Measurements from ENCODE around the gene SPTLC2. TPM values are rescaled to one million over a fixed set of nuclear protein-coding genes. Genes with fewer than 3 reads are reported as not detected.
"Not testable (repeated sequence)": the region's sequence is repeated elsewhere in the genome, so short reads cannot be mapped to it uniquely, and the experiment has no call there.

SPTLC2 gene
- total RNA-seq, 1 donor: 48.4 TPM

DNA sequence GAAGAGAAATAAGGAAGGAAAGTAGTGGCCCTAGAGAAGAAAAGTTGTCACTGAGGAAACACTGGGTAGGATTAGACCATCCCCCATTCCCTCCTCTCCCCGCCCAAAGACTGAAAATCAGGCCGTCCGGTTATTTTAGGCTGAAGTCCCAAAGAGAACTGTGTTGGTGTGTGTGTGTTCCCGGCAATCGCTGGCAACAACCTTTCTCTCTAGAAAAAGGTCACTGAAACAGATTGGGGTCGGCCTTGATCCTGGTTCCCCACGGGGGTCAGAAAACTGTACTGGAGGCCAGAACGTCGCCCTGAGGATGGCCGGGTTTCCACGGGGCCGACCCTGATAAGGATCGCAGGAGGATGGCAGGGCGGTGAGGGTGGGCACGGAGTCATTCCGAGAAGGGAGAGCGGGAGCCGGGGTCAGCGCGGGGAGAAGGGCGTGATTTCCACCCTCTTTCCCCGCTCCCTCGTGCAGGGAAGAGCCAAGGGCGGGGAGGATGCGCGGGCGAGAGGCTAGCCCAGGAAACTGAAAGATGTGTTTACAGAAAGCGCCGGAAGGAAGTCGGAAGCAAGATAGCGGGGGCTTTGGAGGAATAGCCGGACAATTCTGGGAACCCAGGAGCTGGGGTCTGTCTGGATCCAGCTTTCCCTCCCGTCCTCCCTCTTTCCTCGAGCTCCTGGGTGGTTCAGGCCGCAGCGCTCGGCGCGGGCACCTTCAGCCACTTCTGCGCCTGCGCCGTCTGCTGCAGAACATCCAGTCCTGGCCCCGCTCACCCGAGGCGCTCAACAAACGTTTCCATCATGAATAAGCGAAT is 25.3 kb upstream of the SPTLC2 start:
- peak overlapping the region; percentile 59 for H3K4me3 ChIP-seq (ENCODE audit: low read depth, low read length)
- no peak for TF ChIP-seq CTCF (IDR thresholded peaks at IDR 0.05; ENCODE audit: insufficient read depth, low read depth, low read length)
- peak; percentile 66 for DNase-seq (ENCODE audit: low read depth)

GRCh38 chr14:77640756-77641533 is 24.5 kb upstream of the SPTLC2 start:
- no peak for TF ChIP-seq CTCF (IDR thresholded peaks at IDR 0.05; ENCODE audit: insufficient read depth, low read depth, low read length)
- DNase-seq (ENCODE audit: low read depth): no peak
- peak overlapping the region; percentile 23 for H3K4me3 ChIP-seq (ENCODE audit: low read depth, low read length)

DNA sequence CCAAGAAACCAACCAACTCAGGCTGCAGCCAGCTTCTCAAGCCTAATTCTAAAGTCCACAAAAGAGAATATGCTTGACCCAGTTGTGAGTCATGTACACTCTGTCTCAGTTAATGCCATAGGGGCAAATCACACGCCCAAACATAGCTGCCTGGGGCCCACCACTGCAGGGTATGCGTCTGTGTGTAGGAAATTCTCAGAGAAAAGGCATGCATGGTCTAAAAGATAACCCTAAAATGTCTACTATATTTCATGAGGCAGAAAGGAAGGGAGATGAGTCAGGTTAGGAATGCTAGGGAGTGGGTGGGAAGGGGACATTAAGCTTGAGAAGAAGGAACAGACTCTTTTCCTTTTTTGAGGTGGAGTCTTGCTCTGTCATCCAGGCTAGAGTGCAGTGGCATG is 22.3 kb upstream of the SPTLC2 start:
- no peak overlapping the region for H3K4me3 ChIP-seq (ENCODE audit: low read depth, low read length)
- no peak for TF ChIP-seq CTCF (IDR thresholded peaks at IDR 0.05; ENCODE audit: insufficient read depth, low read depth, low read length)
- peak; percentile 60 for DNase-seq (ENCODE audit: low read depth)

GRCh38 chr14:77635869-77636268 is 19.4 kb upstream of the SPTLC2 start:
- not testable (repeated sequence) for H3K4me3 ChIP-seq (ENCODE audit: low read depth, low read length); DNase-seq (ENCODE audit: low read depth)

DNA sequence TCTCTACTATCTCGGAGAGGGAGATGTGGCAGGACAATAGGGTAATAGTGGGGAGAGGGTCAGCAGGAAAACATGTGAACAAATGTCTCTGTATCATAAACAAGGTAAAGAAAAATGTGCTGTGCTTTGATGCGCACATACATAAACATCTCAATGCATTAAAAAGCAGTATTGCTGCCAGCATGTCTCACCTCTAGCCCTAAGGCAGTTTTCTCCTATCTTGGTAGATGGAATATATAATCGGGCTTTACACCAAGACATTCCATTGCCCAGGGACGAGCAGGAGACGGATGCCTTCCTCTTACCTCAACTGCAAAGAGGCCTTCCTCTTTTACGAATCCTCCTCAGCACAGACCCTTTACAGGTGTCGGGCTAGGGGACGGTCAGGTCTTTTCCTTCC is 19.0 kb upstream of the SPTLC2 start:
- not testable (repeated sequence) for H3K4me3 ChIP-seq (ENCODE audit: low read depth, low read length); DNase-seq (ENCODE audit: low read depth)

DNA sequence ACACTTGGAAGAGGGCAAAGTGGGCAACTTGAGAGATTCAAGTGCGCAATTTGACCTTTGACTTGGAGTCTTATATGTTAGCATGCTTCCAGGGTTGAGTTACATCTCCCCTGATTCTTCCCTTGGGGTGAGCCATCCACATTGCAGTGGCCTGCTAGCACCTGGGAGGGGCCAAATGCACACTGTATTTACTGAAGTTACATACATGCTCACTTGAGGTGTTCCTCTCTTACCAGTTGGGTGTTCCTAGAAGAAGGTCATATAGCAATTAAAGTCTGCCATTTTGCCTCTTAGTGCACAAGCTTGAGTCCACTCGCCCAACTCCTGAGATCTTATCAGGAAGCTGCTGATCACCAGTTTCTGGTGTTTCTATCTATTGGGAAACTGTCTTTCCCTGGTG is 13.7 kb upstream of the SPTLC2 start:
- TF ChIP-seq CTCF (IDR thresholded peaks at IDR 0.05; ENCODE audit: insufficient read depth, low read depth, low read length): no peak
- DNase-seq (ENCODE audit: low read depth): no peak

DNA sequence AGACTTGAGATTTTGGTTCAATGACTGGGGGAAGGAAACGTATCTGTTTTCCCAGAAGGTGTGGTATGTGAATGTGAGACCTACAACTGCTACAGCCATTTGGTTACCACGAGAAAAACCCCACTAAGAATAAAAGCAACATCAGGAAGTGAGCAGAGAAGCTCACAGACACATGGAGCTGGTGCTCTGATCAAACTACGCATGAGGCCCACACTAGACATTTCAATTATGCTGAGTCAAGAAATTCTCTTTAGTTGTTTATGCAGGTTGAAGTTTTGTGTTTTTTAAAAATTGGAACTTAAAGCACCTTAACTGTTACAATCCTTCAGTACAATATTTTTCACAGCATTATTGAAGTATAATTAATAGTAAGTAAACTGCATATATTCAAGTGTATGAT is 8.9 kb upstream of the SPTLC2 start:
- H3K4me3 ChIP-seq (ENCODE audit: low read depth, low read length): no peak overlapping the region
- TF ChIP-seq CTCF (IDR thresholded peaks at IDR 0.05; ENCODE audit: insufficient read depth, low read depth, low read length): no peak
- no peak for DNase-seq (ENCODE audit: low read depth)

More for the DNA sequence above, 13.7 kb upstream of the SPTLC2 start:
- H3K4me3 ChIP-seq (ENCODE audit: low read depth, low read length): no peak overlapping the region

All from fibroblast of villous mesenchyme (primary cell).